Measurements from ENCODE around the gene RIOK3. TPM values are rescaled to one million over a fixed set of nuclear protein-coding genes. Genes with fewer than 3 reads are reported as not detected.
"Not testable (repeated sequence)": the region's sequence is repeated elsewhere in the genome, so short reads cannot be mapped to it uniquely, and the experiment has no call there.

Gene RIOK3
- total RNA-seq, 1 experiment from 2014 or later = 42.5 TPM

DNA sequence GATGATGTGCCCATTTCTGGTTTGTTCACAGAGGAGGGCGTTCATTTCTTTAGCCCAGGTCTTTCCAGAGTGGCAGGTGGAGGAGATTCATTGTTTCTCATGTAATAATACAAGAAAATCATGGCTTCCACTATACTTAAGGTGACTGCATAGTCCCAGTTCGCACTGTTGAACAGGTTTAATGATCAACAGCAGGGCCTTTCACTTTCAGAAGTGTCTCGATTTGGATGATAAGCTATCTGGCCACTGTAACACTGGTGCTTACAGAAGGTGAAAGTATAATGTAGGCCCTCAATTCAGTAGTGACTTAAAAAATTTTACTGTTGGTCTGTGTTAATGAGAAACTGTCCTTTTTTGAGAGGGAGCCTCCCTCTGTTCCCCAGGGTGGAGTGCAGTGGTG is 51.6 kb downstream of the RIOK3 start (continued):
- TF ChIP-seq, protein P1, sequence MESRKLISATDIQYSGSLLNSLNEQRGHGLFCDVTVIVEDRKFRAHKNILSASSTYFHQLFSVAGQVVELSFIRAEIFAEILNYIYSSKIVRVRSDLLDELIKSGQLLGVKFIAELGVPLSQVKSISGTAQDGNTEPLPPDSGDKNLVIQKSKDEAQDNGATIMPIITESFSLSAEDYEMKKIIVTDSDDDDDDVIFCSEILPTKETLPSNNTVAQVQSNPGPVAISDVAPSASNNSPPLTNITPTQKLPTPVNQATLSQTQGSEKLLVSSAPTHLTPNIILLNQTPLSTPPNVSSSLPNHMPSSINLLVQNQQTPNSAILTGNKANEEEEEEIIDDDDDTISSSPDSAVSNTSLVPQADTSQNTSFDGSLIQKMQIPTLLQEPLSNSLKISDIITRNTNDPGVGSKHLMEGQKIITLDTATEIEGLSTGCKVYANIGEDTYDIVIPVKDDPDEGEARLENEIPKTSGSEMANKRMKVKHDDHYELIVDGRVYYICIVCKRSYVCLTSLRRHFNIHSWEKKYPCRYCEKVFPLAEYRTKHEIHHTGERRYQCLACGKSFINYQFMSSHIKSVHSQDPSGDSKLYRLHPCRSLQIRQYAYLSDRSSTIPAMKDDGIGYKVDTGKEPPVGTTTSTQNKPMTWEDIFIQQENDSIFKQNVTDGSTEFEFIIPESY (IDR thresholded peaks at IDR 0.05; ENCODE audit: extremely low read depth, insufficient replicate concordance, low read length) = no peak
- no peak for TF ChIP-seq FOSL1 (IDR thresholded peaks at IDR 0.05; ENCODE audit: low read depth)
- TF ChIP-seq SP1 (IDR thresholded peaks at IDR 0.05; ENCODE audit: low read depth) = no peak
- TF ChIP-seq, protein P2, sequence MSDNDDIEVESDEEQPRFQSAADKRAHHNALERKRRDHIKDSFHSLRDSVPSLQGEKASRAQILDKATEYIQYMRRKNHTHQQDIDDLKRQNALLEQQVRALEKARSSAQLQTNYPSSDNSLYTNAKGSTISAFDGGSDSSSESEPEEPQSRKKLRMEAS (IDR thresholded peaks at IDR 0.05) = no peak
- TF ChIP-seq RAD21 (IDR thresholded peaks at IDR 0.05; ENCODE audit: low read depth) = no peak
- TF ChIP-seq EZH2phosphoT487 (IDR thresholded peaks at IDR 0.05; ENCODE audit: borderline replicate concordance) = no peak

DNA sequence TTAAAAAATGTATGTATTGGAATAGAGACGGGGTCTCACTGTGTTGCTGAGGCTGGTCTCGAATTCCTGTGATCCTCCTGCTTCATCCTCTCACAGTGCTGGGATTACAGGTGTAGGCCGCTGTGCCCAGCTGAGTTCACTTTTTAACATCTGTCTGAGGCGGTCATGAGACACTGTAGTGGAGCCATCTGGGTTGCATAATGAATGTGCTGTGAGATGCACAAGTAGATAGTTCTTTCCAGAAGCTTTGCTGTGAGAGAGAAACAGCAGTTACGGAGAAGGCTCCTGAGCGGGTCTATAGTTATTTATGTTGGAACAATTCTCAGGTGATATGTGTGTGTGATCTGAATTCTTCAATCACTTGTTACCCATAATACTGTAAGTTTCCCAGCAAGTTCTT is 53.3 kb downstream of the RIOK3 start:
- ChIA-PET CTCF (no interaction called here), POLR2A (no interaction called here), RAD21 (ENCODE audit: low non-redundant PET in 1 of 2, low total read pairs in 2 of 2, uncharacterized antibody in 2 of 2, unreplicated experiment in 2 of 2) (no interaction called here)
- no peaks in the 10 kb centered on the region for H4K20me1 ChIP-seq (ENCODE audit: insufficient read depth)
- no peak overlapping the region for H3K27ac ChIP-seq (ENCODE audit: low read depth, low read length)
- DNase-seq (ENCODE audit: low read depth, low spot score) = no peak
- intact Hi-C loops (cut with micrococcal nuclease) = loop anchor here (10.0 kb wide), 1 partner anchor 712 kb away; no protein-coding TSS in a partner anchor
- H3K4me2 ChIP-seq (ENCODE audit: low read length) = no peak overlapping the region
- BruUV-seq (replicated peaks) = no TSS peak
- H3K4me1 ChIP-seq (ENCODE audit: control insufficient read depth in 1 of 2, insufficient read depth in 2 of 2, low read length in 2 of 2) = peaks cover 10 to 27% of the 10 kb centered on the region in 2 experiments; a peak in 3 of 4 replicates
- no peaks in the 10 kb centered on the region for H3K9me2 ChIP-seq (ENCODE audit: insufficient read depth)
- H3K9ac ChIP-seq (ENCODE audit: low read length) = no peak overlapping the region
- H3K4me3 ChIP-seq (replicated peaks in 1 of 2; ENCODE audit: low read depth in 1 of 2, low read length in 2 of 2) = no peak overlapping the region
- ATAC-seq = no peak
- no peak for TF ChIP-seq ELF1 (IDR thresholded peaks at IDR 0.05; ENCODE audit: borderline replicate concordance, low read depth)
- TF ChIP-seq, protein P1 (IDR thresholded peaks at IDR 0.05; ENCODE audit: extremely low read depth, insufficient replicate concordance, low read length) = no peak
- peaks cover 5 to 7% of the 10 kb centered on the region in 2 experiments; a peak in 3 of 4 replicates for H3K36me3 ChIP-seq (ENCODE audit: control insufficient read depth in 1 of 2, insufficient read depth in 2 of 2, low read length in 2 of 2)
- no peaks in the 10 kb centered on the region for H3K27me3 ChIP-seq (ENCODE audit: insufficient read depth, low read length)
- peaks cover 35% of the 10 kb centered on the region for H3K79me2 ChIP-seq (ENCODE audit: insufficient read depth, low read length)
- no peaks in the 10 kb centered on the region for H3K9me3 ChIP-seq (ENCODE audit: control insufficient read depth in 1 of 2, insufficient read depth in 1 of 2, low read depth in 1 of 2, low read length in 2 of 2)
- no peak overlapping the region for H2AFZ ChIP-seq (ENCODE audit: low read depth, low read length, poor library complexity, severe bottlenecking)

- DNase-seq (ENCODE audit: low read depth, low spot score); H3K9ac ChIP-seq (ENCODE audit: low read length); H3K4me1 ChIP-seq (ENCODE audit: control insufficient read depth in 1 of 2, insufficient read depth in 2 of 2, low read length in 2 of 2); ATAC-seq; H3K36me3 ChIP-seq (ENCODE audit: control insufficient read depth in 1 of 2, insufficient read depth in 2 of 2, low read length in 2 of 2); H3K27me3 ChIP-seq (ENCODE audit: insufficient read depth, low read length); H3K4me2 ChIP-seq (ENCODE audit: low read length); H3K9me3 ChIP-seq (ENCODE audit: control insufficient read depth in 1 of 2, insufficient read depth in 1 of 2, low read depth in 1 of 2, low read length in 2 of 2); H2AFZ ChIP-seq (ENCODE audit: low read depth, low read length, poor library complexity, severe bottlenecking); H3K9me2 ChIP-seq (ENCODE audit: insufficient read depth); H4K20me1 ChIP-seq (ENCODE audit: insufficient read depth); RAD21 ChIA-PET (ENCODE audit: low non-redundant PET in 1 of 2, low total read pairs in 2 of 2, uncharacterized antibody in 2 of 2, unreplicated experiment in 2 of 2); H3K27ac ChIP-seq (ENCODE audit: low read depth, low read length); H3K4me3 ChIP-seq (replicated peaks in 1 of 2; ENCODE audit: low read depth in 1 of 2, low read length in 2 of 2); BruUV-seq (replicated peaks); POLR2A ChIA-PET; intact Hi-C loops (cut with micrococcal nuclease): not testable (repeated sequence)
- peaks cover 17% of the 10 kb centered on the region for H3K79me2 ChIP-seq (ENCODE audit: insufficient read depth, low read length)
- CTCF ChIA-PET = interaction anchor here (1.4 to 1.8 kb wide), 2 partner anchors 12 to 192 kb away, joined by 4 to 7 read pairs; no protein-coding TSS in a partner anchor
Measured at GRCh38 chr18:23510923-23511322, 57.8 kb downstream of the RIOK3 start.

GRCh38 chr18:23512216-23512615 is 59.1 kb downstream of the RIOK3 start:
- intact Hi-C loops (cut with micrococcal nuclease); H3K4me2 ChIP-seq (ENCODE audit: low read length); POLR2A ChIA-PET: not testable (repeated sequence)

More at GRCh38 chr18:23512216-23512615, 59.1 kb downstream of the RIOK3 start:
- H3K9me3 ChIP-seq (ENCODE audit: control insufficient read depth in 1 of 2, insufficient read depth in 1 of 2, low read depth in 1 of 2, low read length in 2 of 2); RAD21 ChIA-PET (ENCODE audit: low non-redundant PET in 1 of 2, low total read pairs in 2 of 2, uncharacterized antibody in 2 of 2, unreplicated experiment in 2 of 2); H3K27ac ChIP-seq (ENCODE audit: low read depth, low read length); H3K36me3 ChIP-seq (ENCODE audit: control insufficient read depth in 1 of 2, insufficient read depth in 2 of 2, low read length in 2 of 2); H3K4me1 ChIP-seq (ENCODE audit: control insufficient read depth in 1 of 2, insufficient read depth in 2 of 2, low read length in 2 of 2); H3K9me2 ChIP-seq (ENCODE audit: insufficient read depth); BruUV-seq (replicated peaks); H3K9ac ChIP-seq (ENCODE audit: low read length); H3K79me2 ChIP-seq (ENCODE audit: insufficient read depth, low read length); H4K20me1 ChIP-seq (ENCODE audit: insufficient read depth); ATAC-seq; DNase-seq (ENCODE audit: low read depth, low spot score); H2AFZ ChIP-seq (ENCODE audit: low read depth, low read length, poor library complexity, severe bottlenecking); H3K27me3 ChIP-seq (ENCODE audit: insufficient read depth, low read length); H3K4me3 ChIP-seq (replicated peaks in 1 of 2; ENCODE audit: low read depth in 1 of 2, low read length in 2 of 2): not testable (repeated sequence)
- CTCF ChIA-PET = interaction anchor here (1.1 kb wide), 1 partner anchor 191 kb away, joined by 4 read pairs; no protein-coding TSS in a partner anchor

Data from HCT116 (cell line).